Dermis microvascular lymphatic vessel endothelial cell (primary cell): Measurements from ENCODE around the gene RBM15B. TPM values are rescaled to one million over a fixed set of nuclear protein-coding genes. Genes with fewer than 3 reads are reported as not detected.

Experiments used
- DNase-seq, 2 donors: peaks; one replicate each; pipeline versions ENCODE4 v3.0.0 to v3.0.0-alpha.2; 2010; ENCODE audit warnings: low read depth in 2 of 2
- total RNA-seq: library from RNA; depleted of rRNA; stranded (reverse); fragments of >200 nt; gene quantifications from 2 replicates; pipeline ENCODE4 v1.2.1, GENCODE V29; 2014

RBM15B gene
- total RNA-seq, 1 donor from 2014 or later: 27.2 TPM

DNA sequence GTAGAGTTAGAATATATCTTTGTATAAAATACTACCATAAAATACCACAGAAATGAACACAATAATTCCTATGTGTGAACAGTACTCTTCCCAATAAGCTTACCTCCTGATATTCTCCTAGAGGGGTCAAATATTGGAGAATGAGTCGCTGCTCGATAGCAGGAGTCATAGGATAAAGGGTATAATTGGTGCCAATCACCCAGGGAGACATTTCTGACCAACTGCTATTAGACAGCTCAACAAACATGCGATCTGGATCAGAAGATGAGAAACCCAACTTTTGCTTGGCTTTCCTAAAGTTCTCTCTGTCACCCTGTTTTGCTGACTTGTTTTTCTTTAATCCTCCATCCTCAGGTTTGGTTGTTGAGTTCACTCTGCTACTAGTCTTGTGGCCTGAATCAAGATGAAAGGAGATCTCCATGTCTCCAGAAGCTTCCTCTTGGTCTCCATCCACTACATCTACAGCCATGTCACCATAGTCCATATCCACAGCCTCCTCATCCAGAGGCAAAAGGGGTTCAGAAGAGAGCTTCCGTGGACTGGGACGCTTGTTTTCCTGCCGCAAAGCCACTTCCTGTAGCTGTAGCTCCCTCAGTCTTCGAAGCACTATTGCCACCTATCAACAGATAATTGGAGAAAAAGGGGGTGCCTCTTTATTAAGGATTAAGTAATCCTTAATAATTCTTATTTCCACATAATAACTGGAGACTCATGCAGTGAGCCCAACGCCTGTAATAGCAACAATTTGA is 50.4 kb downstream of the RBM15B start:
- no peak for DNase-seq

DNA sequence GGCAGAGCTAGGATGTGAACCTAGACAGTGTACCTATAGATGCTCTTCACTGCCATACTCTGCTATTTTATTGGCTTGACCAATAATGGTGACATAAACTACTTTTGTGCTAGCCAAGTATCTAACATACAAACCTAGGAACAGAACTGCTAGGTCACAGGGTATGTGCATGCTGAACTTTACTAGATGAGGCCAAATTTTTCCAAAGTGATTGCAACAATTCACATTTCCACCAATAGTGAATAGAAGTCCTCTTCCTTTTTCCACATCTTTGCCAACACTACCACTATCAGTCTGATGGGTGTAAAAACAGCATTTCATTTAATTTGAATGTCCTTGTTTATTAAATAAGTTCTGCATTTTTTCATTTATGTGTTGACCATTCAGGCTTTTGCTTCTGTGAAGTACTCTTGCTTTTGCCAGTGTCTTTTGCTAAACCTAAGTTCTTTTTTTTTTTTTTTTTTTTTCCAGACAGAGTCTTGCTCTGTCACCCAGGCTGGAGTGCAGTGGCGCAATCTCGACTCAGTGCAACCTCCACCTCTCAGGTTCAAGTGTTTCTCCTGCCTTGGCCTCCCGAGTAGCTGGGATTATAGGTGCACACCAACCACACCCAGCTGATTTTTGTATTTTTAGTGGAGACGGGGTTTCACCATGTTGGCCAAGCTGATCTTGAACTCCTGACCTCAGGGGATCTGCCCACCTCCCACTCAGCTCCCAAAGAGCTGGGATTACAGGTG is 54.6 kb downstream of the RBM15B start:
- peak in 1 of 2 donors; percentile 86 for DNase-seq

Other genes with a start within 250 kb of the RBM15B start
- 60.7 and 75.7 TPM in 2 replicates for gene MANF, start 6.0 kb upstream of the RBM15B start, total RNA-seq
- 12.5 and 15.4 TPM in 2 replicates for gene DCAF1, start 108.7 kb downstream of the RBM15B start, total RNA-seq
- 11.3 and 14.7 TPM in 2 replicates for gene RAD54L2, start 147.4 kb downstream of the RBM15B start, total RNA-seq